Loucy (cell line): ENCODE results near the gene HOXD12.

Experiments
- H2AFZ ChIP-seq: fragments of 200-600 bp; sonication (generic); 2 replicates; pipeline ENCODE4 v1.6.0; 2016; ENCODE audit warnings: antibody characterized with exemption, mild to moderate bottlenecking, low read length, moderate library complexity
- H3F3A ChIP-seq: fragments of 200-600 bp; 2 replicates; pipeline ENCODE4 v1.6.0; 2016; ENCODE audit warnings: antibody characterized with exemption, low read depth, mild to moderate bottlenecking
- H3K27me3 ChIP-seq: fragments of 200-600 bp; sonication (generic); 2 replicates; pipeline ENCODE4 v1.6.1; 2014; ENCODE audit warnings: low read length, mild to moderate bottlenecking; ENCODE audit not compliant: insufficient read depth, poor library complexity, severe bottlenecking
- H3K36me3 ChIP-seq: fragments of 200-600 bp; sonication (generic); 2 replicates; pipeline ENCODE4 v1.6.1; 2016; ENCODE audit warnings: low read length; ENCODE audit not compliant: insufficient read depth
- H3K4me1 ChIP-seq: fragments of 200-600 bp; sonication (generic); 2 replicates; pipeline ENCODE4 v1.5.1; 2014; ENCODE audit warnings: low read length, mild to moderate bottlenecking; ENCODE audit not compliant: insufficient read depth, poor library complexity, severe bottlenecking
- H3K4me2 ChIP-seq: fragments of 200-600 bp; sonication (generic); 2 replicates; pipeline ENCODE4 v1.6.0; 2014; ENCODE audit warnings: antibody characterized with exemption, low read length, low read depth, mild to moderate bottlenecking; ENCODE audit not compliant: poor library complexity, severe bottlenecking
- H3K4me3 ChIP-seq: fragments of 200-600 bp; sonication (generic); 2 replicates; pipeline ENCODE4 v1.5.1; 2014; ENCODE audit warnings: low read length, mild to moderate bottlenecking, mixed read lengths; ENCODE audit not compliant: poor library complexity, severe bottlenecking
- H3K79me2 ChIP-seq: fragments of 200-600 bp; sonication (generic); 2 replicates; pipeline ENCODE4 v1.6.1; 2014; ENCODE audit warnings: low read length; ENCODE audit not compliant: insufficient read depth
- H3K9ac ChIP-seq: fragments of 200-600 bp; sonication (generic); 2 replicates; pipeline ENCODE4 v1.6.0; 2014; ENCODE audit warnings: mild to moderate bottlenecking, low read depth, low read length, moderate library complexity; ENCODE audit not compliant: poor library complexity, severe bottlenecking
- H3K9me2 ChIP-seq: fragments of 200-600 bp; sonication (generic); replicated peaks from 2 replicates; pipeline ENCODE4 v1.6.1; 2016; ENCODE audit warnings: low read depth, low read length, mixed read lengths
- H3K9me3 ChIP-seq: fragments of 200-600 bp; sonication (generic); 2 replicates; pipeline ENCODE4 v1.6.1; 2014; ENCODE audit warnings: mild to moderate bottlenecking, antibody characterized with exemption, low read length, low read depth; ENCODE audit not compliant: insufficient read depth
- H4K20me1 ChIP-seq: fragments of 200-600 bp; sonication (generic); 2 replicates; pipeline ENCODE4 v1.6.0; 2014; ENCODE audit warnings: antibody characterized with exemption, low read length, mild to moderate bottlenecking; ENCODE audit not compliant: insufficient read depth, poor library complexity, severe bottlenecking
- CTCF ChIP-seq: fragments of 200-600 bp; sonication (generic); conservative IDR thresholded peaks from 2 replicates; pipeline ENCODE4 v1.5.1; 2014; ENCODE audit warnings: mild to moderate bottlenecking, antibody characterized with exemption, low read length
- EZH2phosphoT487 ChIP-seq: fragments of 200-600 bp; IDR thresholded peaks from 2 replicates; pipeline ENCODE4 v1.6.1; 2018; ENCODE audit warnings: antibody characterized with exemption, mild to moderate bottlenecking, moderate library complexity, borderline replicate concordance

Gene HOXD12

GRCh38 chr2:176098366-176099158 is 1.0 kb upstream of the HOXD12 start:
- H3K27me3 ChIP-seq: no peaks in the 10 kb centered on the region
- no peaks in the 10 kb centered on the region for H3K79me2 ChIP-seq
- no peaks in the 10 kb centered on the region for H3K9me3 ChIP-seq
- H3K4me3 ChIP-seq: no peak overlapping the region
- no peaks in the 10 kb centered on the region for H3K36me3 ChIP-seq
- no peak for TF ChIP-seq CTCF
- TF ChIP-seq EZH2phosphoT487: no peak
- H2AFZ ChIP-seq: peak overlapping the region; percentile 90; the same call in 1 of the 2 replicates
- no peaks in the 10 kb centered on the region for H3K9me2 ChIP-seq
- H4K20me1 ChIP-seq: no peaks in the 10 kb centered on the region
- peaks cover 17% of the 10 kb centered on the region for H3K4me1 ChIP-seq
- no peak overlapping the region for H3K4me2 ChIP-seq
- no peaks in the 10 kb centered on the region for H3F3A ChIP-seq
- H3K9ac ChIP-seq: no peak overlapping the region

- H4K20me1 ChIP-seq: no peaks in the 10 kb centered on the region
- H3K36me3 ChIP-seq: no peaks in the 10 kb centered on the region
- no peaks in the 10 kb centered on the region for H3K9me3 ChIP-seq
- peaks cover 17% of the 10 kb centered on the region for H3K4me1 ChIP-seq
- no peaks in the 10 kb centered on the region for H3K27me3 ChIP-seq
- H3K4me3 ChIP-seq: no peak overlapping the region
- no peaks in the 10 kb centered on the region for H3F3A ChIP-seq
- no peak overlapping the region for H3K4me2 ChIP-seq
- H3K79me2 ChIP-seq: no peaks in the 10 kb centered on the region
- H3K9ac ChIP-seq: no peak overlapping the region
- no peak overlapping the region for H2AFZ ChIP-seq
- TF ChIP-seq EZH2phosphoT487: no peak
- TF ChIP-seq CTCF: no peak
- no peaks in the 10 kb centered on the region for H3K9me2 ChIP-seq
Measured at GRCh38 chr2:176099159-176099727, 352 bp upstream of the HOXD12 start.

GRCh38 chr2:176100547-176101140 is 1.0 kb downstream of the HOXD12 start:
- Histone ChIP-seq H4K20me1 (no peaks in the 10 kb centered on the region), H3K9ac (no peak overlapping the region), H3K4me3 (no peak overlapping the region), H2AFZ (no peak overlapping the region), H3F3A (no peaks in the 10 kb centered on the region), H3K4me1 (peaks cover 18% of the 10 kb centered on the region), H3K4me2 (no peak overlapping the region), H3K9me3 (no peaks in the 10 kb centered on the region), H3K36me3 (no peaks in the 10 kb centered on the region), H3K27me3 (no peaks in the 10 kb centered on the region), H3K9me2 (no peaks in the 10 kb centered on the region), H3K79me2 (no peaks in the 10 kb centered on the region)
- TF ChIP-seq EZH2phosphoT487 (no peak), CTCF (no peak)
